ENCODE measurements around the gene LZTR1. TPM values are rescaled to one million over a fixed set of nuclear protein-coding genes. Genes with fewer than 3 reads are reported as not detected.

The LZTR1 gene
- total RNA-seq, 2 donors from 2014 or later = 20.7 to 24.7 TPM

DNA sequence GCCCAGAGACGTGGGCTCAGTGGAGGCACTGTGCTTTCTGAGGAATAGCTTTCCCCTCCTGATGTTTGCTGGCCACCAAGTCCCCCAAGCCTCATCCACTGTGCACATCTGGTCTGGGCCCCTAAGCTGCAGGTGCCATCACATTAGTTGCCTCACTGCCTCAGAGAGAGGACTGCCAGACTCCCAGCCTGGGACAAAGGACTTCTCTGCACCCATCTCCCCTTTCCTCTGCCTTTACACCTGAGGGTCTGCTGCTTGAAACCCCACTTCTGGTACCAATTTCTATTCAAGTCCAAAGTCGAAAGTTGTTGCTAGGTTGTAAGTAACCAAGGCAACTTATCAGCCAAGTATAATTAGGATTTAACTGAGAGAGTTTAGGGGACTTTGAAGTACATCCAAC, 3.7 kb upstream of the LZTR1 start:
- Histone ChIP-seq H3K27me3 (no peaks in the 10 kb centered on the region), H3K9me3 (peaks cover 0 to 10% of the 10 kb centered on the region in 2 donors), H3K27ac (no peak overlapping the region), H3K4me3 (no peak overlapping the region), H3K36me3 (no peaks in the 10 kb centered on the region), H3K4me1 (peaks cover 0 to 36% of the 10 kb centered on the region in 2 donors)
- TF ChIP-seq, protein P1, sequence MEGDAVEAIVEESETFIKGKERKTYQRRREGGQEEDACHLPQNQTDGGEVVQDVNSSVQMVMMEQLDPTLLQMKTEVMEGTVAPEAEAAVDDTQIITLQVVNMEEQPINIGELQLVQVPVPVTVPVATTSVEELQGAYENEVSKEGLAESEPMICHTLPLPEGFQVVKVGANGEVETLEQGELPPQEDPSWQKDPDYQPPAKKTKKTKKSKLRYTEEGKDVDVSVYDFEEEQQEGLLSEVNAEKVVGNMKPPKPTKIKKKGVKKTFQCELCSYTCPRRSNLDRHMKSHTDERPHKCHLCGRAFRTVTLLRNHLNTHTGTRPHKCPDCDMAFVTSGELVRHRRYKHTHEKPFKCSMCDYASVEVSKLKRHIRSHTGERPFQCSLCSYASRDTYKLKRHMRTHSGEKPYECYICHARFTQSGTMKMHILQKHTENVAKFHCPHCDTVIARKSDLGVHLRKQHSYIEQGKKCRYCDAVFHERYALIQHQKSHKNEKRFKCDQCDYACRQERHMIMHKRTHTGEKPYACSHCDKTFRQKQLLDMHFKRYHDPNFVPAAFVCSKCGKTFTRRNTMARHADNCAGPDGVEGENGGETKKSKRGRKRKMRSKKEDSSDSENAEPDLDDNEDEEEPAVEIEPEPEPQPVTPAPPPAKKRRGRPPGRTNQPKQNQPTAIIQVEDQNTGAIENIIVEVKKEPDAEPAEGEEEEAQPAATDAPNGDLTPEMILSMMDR (IDR thresholded peaks at IDR 0.05) = no peak
- no peak for DNase-seq (ENCODE audit: low spot score)

DNA sequence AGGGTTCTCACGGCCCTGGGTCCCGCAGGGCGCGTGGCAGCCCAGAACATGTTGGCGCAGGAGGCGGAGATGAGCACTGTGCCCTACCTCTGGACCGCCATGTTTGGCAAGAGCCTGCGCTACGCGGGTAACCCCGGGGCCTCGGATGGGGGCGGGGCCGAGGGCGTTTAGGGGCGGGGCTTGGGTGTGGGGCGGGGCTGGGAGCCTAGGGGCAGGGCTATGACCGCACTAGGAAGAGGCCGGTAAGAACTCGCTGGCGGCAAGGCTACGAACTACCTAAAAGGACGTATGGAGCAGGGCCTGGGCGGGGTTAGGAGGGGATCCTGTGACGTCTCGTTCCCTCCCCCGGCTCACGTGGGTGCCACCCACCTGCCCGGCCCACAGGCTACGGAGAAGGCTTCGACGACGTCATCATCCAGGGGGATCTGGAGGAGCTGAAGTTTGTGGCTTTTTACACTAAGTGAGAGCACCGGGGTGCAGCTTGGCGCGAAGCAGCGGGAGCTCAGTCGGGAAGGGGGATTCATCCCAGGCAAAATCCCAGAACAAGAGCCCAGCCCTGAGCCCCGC, 2.8 kb upstream of the LZTR1 start:
- TF ChIP-seq, protein P1 (IDR thresholded peaks at IDR 0.05) = no peak
- H3K9me3 ChIP-seq = peaks cover 0 to 10% of the 10 kb centered on the region in 2 donors
- H3K4me3 ChIP-seq = peak overlapping the region; percentile 17 to 35
- H3K36me3 ChIP-seq = no peaks in the 10 kb centered on the region
- no peaks in the 10 kb centered on the region for H3K27me3 ChIP-seq
- peak overlapping the region in 1 of 2 donors; percentile 35 for H3K27ac ChIP-seq
- no peak for DNase-seq (ENCODE audit: low spot score)
- H3K4me1 ChIP-seq = peaks cover 0 to 41% of the 10 kb centered on the region in 2 donors

DNA sequence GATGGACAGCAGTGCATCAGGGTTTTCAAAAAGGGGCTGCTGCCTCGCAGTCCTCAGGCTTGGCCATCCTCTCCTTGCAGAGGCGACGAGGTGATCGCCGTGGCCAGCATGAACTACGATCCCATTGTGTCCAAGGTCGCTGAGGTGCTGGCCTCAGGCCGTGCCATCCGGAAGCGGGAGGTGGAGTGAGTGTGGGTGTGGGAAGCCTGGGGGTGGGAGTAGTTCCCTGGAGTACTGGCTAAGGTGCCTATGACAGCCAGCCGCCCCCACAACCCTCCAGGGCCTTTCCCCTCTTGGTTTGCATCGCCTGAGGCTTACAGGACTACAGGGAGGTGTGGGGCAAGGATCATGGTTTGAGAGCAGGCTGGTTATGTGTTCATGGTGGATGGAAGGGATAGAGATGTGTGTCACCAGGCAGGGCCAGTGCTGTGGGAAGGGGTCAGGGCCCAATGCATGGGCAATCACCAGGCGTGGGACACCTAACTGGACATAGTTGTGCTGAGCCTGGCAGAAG, 2.1 kb upstream of the LZTR1 start:
- H3K4me1 ChIP-seq = peaks cover 0 to 41% of the 10 kb centered on the region in 2 donors
- TF ChIP-seq, protein P1 (IDR thresholded peaks at IDR 0.05) = no peak
- H3K9me3 ChIP-seq = peaks cover 0 to 10% of the 10 kb centered on the region in 2 donors
- DNase-seq (ENCODE audit: low spot score) = no peak
- H3K36me3 ChIP-seq = no peaks in the 10 kb centered on the region
- H3K27ac ChIP-seq = peak overlapping the region in 1 of 2 donors; percentile 35
- H3K4me3 ChIP-seq = peak overlapping the region in 1 of 2 donors; percentile 35
- no peaks in the 10 kb centered on the region for H3K27me3 ChIP-seq

DNA sequence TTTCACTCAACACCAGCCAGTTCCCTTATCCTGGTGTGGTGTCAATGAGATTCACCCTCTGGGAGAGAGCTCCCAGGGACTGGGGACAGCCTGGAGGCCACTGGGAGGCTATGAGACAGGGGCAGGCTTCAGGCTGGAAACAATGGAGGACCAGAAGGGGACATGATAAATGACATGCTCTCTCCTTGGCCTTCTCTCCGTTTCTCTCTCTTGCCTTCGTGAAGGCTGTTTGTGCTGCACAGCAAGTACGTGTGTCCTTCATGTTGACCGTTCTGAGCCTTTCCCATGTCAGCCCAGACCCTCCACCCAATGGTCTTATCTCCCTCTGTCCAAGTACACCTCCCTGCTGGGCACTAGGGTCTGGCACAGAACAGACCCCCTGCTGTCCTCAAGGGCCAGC, 1.6 kb upstream of the LZTR1 start:
- peaks cover 0 to 41% of the 10 kb centered on the region in 2 donors for H3K4me1 ChIP-seq
- H3K4me3 ChIP-seq = no peak overlapping the region
- H3K9me3 ChIP-seq = peaks cover 0 to 10% of the 10 kb centered on the region in 2 donors
- no peaks in the 10 kb centered on the region for H3K27me3 ChIP-seq
- TF ChIP-seq, protein P1 (IDR thresholded peaks at IDR 0.05) = no peak
- no peaks in the 10 kb centered on the region for H3K36me3 ChIP-seq
- no peak for DNase-seq (ENCODE audit: low spot score)
- H3K27ac ChIP-seq = no peak overlapping the region

DNA sequence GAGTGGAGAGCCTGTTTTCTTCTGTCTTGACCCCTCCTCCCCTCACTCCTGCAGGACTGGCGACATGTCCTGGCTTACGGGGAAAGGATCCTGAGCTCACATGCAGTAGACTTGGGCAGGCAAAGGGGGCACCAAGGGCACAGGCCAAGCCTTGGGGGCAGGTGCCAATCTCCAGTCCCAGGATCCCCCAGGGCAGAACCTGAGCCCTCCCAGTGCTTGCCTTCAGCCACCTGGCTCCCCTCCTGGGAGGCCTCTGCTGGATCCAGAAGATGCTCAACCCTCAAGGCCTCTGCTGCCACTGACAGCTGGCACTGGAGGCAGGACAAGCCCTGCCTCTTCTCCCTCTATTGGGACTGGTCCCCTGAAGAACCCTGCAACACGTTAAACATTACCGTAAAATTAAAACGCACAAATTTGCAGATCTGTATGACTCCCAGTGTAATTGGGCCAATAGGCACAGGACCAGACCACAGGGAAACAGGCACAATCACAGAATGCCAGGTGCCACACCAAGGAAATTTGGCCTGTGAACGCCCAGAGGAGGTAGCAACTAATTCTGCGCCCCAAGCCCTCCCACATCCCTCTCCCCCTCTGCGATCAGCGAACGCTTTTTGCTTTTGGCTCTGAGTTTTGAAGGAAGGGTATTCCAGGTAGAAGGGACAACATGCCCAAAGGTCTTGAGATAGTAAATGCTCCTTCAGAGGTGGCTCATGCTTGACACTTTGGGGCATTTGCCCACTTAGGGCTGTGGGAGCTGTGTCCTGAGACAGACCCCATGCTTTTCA, 967 bp upstream of the LZTR1 start:
- Histone ChIP-seq H3K9me3 (peaks cover 0 to 10% of the 10 kb centered on the region in 2 donors), H3K36me3 (no peaks in the 10 kb centered on the region), H3K27ac (peak overlapping the region; percentile 93 to 95), H3K4me1 (peaks cover 0 to 41% of the 10 kb centered on the region in 2 donors), H3K4me3 (peak overlapping the region; percentile 82 to 83), H3K27me3 (no peaks in the 10 kb centered on the region)
- TF ChIP-seq, protein P1 (IDR thresholded peaks at IDR 0.05) = no peak
- DNase-seq (ENCODE audit: low spot score) = no peak
